ENCODE results near the gene GPR153.

Gene GPR153

DNA sequence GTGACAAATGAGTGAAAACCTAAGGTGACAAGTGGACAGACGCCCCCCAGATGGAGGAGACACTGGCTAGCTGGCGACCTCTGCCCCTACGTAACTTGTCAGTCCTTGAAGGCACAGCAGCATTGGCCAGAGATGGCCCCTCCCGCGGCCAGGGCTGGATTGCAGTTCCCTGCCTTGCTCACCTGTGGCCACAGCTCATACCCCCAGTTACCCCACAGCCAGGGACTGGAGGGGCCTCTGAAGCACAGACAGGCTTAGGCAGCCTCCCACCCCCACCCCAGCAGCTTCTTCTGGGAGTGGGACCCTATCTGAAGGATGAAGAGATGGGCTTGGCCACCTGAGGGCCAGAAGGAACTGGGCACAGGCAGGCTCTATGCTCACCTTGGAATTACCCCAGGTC is 13.2 kb downstream of the GPR153 start:
- FAIRE-seq = no peak

DNA sequence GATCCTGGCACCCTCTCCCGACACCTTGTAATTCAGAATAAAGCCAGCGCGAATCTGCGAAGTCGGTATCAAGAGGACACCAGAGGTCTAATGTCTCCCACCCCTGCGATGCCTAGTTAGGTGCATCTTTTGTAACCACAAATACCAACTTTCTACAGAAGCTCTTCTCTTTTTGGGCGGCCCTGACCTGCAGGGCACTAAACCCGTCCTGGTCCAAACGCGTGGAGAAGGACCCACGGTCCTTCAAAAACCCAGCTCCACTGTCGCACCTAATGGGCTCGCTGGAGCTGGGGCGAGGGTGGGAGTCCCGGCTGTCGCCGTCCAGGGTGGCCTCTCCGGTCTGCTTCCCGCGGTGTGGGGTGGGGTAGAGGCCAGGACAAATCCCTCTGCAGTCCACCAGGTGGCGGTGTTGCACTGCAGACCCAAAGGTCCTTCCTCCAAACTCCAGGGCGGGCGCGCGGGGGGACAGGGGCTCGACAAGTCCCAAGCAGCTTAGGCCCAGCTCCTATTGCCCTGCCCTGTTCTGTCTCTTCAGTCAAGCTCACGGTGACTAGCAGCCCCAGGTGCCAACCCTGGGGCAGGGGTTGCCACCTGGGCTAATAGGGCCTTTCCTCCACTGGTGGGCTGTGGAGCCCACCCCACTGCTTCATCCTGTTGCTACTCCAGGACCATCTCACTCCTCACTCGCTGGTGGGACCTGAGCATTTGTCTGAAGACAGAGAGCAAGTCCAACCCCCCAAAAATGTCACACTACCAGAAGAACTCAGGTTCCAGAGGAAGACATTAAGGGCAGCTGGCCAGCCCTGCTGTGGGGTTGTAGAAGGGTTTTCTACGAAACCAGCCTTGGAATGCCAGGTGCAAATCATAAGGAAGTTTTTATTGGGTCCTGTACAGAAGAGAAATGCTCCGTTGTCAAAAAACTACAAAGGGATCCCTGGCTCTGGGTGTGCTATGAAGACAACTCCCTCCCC is 14.1 kb downstream of the GPR153 start:
- no peak for FAIRE-seq

DNA sequence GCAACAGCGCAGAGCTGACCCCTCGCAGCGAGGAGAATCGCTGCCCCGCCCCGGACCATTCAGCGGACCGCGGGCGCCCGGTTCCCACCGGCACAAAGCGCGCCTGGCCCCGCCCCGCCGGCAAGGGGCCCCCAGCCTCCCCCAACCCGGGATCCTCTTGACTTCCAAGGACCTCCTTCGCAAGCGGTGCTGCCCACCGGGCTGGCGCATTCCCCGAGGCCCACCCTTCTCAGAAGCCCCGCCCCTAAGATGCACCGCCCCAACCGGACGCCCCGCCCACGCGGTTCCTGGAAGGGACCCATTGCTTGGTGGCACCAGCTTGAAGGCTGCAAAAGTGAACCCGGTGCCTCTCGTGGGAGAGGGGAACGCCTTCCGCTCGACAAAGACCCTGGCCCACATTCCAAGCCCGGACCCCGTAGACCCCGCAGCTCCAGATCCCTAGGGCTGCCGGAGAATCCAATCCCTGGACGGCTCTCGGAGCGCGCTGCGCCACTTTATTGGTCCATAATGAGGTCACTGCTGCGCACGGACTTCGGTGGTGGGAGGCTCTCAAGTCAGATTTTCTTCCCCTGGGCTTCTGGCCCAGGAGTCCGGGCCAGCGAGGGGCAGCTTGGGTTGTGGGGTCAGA is 14.9 kb downstream of the GPR153 start:
- FAIRE-seq = no peak

DNA sequence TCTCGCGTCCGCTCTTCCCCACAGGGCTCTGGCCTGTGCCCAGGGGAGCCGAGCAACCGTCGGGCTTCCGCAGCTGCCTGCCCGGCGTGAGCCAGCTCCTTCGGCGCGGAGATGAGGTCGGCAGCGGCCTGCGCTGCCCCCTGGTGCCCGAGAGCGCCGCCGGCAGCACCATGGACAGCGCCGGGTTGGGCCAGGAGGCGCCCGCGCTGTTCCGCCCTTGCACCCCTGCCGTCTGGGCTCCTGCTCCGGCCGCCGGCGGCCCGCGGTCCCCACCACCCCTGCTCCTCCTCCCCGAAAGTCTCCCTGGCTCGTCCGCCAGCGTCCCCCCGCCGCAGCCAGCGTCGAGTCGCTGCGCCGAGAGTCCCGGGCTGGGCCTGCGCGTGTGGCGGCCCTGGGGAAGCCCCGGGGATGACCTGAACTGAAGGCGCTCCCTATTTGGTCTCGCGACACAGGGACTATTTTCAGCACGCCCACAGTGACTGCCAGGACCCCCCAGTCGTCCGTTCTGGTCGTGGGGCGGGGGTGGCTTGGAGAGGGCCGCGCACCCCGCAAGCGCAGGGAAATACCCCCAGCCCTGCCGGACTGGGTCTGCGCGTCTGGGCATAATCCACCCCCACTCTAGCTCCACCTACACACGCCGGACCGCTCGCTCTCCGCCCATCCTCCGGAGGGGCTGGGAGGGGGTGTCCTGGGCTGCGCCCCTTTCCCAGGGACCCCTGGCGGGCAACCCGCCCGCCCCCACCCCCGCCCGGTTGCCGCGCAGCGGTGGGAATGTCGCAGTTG is 15.6 kb downstream of the GPR153 start:
- no peak for FAIRE-seq

DNA sequence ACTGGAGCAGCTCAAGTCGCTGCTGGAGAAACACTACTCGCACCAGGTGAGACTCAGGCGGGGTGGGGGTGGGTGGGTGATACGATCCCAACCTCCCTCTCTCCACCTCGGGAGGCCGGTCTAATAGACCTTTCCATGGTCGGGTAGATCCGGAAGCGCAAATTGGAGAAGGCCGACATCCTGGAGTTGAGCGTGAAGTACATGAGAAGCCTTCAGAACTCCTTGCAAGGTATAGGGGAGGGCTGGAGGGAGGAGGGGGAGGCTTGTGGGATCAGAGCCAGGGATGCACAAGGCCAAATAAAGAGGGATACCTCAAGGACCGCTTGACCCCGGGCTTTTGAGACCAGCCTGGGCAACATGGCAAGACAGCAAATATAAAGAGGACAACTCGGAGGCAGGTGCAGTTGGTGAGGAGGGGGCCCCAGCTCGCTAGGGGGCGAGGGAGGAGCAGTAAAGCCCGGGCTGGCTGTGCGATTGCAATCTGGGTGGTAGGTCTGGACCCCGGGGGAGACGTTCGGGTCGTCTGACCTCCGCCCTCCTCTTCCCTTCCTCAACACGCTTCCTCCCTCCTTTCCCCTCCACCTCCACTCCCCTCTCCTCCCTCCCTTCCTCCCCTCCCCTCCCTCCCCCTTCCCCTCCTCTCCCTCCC is 16.4 kb downstream of the GPR153 start:
- no peak for FAIRE-seq

- no peak for FAIRE-seq
These were observed 16.9 kb downstream of the GPR153 start, which contains the start of gene HES3 for GRCh38 chr1:6243993-6244392. TSS of gene HES3 (plus strand) at chr1:6244179. CDS start at chr1:6244366, 187 bp downstream.

- FAIRE-seq = no peak
These were observed 17.7 kb downstream of the GPR153 start for GRCh38 chr1:6243053-6243834.

DNA sequence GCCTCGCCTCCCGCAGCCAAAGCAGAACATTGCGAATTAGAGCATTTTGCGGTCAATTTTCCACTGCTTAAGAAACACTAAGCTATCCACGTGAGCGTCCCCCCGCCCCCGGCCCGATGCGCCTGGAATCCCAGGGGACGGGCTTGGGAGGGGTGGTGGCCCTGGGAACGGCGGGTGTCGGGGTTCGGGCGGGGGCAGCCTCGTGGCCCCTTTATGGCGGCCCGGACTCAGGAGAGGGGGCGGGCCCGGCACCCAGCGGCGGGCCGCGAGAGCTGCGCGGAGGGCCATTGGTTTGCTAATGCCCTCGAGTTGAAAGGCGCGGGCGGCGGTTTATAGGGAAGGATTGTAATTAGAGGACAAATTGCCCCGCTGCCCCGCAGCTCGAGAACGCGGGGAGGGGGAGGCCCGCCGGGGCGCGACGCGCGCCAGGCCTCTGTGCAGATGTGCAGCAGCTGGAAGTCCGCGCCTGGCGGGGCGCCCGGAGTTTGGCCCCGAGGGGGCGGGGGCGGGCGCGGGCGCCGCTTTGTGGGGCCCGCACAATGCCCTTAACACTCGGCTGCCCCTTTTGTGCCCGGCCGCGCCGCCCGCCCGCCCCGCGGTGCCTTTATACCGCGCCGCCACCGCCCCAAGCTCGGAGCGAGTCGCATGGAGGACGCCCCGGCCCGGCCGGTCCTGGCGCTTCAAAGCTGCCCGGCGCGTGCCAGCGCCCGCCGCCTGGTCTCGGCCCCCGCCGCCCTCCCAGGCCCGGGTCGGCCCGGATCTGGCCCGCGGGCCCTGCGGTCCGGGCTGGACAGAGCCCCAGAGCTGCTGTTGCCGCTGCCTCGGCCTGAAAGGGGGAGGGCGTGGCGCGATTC is 18.8 kb downstream of the GPR153 start:
- no peak for FAIRE-seq

GRCh38 chr1:6241107-6241886 is 19.6 kb downstream of the GPR153 start:
- no peak for FAIRE-seq

DNA sequence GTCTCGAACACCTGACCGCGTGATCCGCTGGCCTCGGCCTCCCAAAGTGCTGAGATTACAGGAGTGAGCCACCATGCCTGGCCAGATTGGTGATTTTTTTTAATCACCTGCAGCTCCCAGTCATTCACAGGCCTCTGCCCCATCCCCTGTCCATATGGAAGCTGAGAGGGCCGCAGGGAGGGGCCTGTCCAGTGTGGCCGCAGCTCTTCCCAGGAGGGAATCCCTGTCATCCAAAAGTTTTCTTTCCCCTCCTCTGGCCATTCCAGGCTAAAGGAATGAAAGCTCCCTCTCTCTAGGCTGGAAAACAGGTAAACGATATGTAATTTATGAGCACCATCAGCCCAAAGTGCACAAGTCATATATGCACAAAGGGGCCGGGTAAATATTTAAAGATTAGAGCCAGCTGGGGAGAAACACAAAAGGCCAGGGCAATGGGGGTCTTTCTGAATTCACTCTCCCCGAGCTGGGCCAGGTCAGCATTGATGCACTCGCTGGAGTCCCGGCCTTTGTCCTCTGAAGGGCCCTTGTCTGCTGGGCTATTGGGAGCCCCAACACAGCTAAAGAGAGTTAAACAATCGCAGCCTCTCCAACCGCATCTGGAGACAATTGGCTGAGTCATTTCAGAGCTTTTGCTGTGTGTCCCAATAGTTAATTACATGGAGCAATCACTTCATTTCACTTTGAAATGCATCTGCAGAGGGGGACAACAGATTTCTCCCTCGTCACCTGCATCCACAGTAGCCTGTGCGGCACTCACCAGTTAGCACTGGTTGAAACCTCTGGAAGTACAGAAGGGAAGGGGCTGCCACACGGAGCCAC is 20.7 kb downstream of the GPR153 start:
- no peak for FAIRE-seq

DNA sequence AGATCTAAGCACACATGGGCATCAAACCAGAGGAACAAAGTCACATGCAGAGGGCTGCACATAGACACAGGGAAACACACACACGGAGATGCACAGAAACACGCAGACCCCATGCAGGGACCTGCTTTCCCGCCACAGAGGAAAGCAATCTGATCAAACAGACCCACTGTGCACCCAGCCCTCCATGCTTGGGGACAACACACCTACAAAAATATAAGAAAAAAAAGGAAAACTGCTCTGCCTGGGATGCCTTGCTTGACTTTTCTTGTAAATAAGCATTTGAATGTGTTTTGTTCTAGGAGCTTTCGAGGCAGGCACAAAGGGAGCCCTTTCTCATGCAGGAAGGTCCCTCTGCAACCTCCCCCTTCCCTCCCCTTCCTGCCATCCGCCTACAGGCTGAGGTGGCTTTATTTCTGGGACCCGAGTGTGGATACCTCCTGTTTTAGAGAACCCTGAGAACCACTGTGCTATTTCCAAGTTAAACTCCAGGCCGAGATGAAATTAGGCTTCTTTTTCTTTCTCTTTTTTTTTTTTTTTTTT is 21.6 kb downstream of the GPR153 start:
- FAIRE-seq = no peak

DNA sequence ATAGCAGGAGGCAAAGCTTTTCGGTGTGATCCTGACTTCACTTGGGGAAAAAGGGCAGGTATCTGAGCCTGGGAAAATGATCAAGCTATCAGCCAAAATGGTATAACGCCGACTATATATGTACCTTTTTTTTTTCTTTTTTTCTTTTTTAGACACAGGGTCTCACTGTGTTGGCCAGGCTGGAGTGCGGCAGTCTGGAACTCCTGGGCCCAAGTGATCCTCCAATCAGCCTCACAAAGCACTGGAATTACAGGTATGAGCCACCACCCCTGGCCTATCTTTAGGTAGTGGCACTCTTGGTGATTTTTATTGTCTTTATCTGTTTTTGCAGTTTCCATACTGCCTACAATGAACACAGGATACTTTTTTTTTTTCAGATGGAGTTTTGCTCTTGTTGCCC is 23.8 kb downstream of the GPR153 start:
- no peak for FAIRE-seq

GRCh38 chr1:6235296-6235677 is 25.6 kb downstream of the GPR153 start:
- no peak for FAIRE-seq

- FAIRE-seq = no peak
These were observed 26.2 kb downstream of the GPR153 start for GRCh38 chr1:6234502-6235295.

DNA sequence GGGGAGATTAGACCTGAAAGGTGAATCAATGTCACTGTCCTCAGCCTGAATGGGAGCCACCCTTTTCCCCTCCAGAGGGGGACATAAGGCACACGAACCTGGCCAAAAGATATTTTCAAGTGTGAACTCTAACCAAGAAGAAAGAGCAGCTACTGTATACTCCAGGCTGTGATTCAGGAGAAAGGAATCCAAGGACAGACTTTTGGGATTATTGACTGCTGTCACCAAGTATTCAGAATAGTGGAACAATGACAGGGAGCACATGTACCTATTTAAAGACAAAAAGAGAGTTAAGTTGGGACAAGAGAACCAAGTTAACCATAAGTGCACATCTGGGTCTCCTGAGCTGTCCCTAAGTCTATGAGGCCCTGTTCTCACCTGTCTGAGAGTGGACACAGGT is 27.5 kb downstream of the GPR153 start:
- FAIRE-seq = no peak

DNA sequence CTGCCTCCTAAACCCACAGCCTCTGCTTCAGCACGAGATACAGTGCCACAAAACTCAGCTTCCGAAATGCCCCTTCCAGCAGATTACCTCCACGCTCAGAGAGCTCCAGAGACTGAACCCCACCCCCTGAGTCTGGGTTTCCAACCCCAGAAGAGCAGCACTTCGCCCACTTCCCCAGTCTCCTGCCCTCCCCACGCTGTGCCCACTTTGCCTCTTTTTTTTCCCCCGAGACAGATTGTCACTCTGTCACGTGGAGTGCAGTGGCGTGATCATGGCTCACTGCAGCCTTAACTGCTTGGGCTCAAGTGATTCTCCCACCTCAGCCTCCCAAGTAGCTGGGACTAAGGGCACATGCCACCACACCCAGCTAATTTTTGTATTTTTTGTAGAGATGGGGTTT is 35.2 kb downstream of the GPR153 start:
- FAIRE-seq = no peak

DNA sequence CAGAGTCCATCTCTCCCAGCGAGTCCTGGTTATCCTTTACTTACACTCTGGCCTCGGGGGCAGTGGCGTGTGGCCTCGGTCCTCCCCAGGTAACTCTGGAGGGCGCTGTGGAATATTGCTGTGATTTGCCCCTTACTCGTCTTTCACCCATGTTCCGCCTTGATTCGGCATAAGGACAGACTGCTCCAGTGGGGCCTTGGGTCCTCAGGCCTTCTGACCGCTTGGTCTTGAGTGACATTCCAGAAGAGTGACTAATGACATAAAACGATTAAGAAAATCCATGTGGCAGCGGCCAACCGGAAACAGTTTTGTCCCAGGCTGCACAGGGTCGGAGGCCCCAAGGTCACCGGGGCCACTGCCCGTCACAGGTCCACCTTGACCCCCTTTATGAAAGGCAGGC is 36.2 kb downstream of the GPR153 start:
- FAIRE-seq = no peak

DNA sequence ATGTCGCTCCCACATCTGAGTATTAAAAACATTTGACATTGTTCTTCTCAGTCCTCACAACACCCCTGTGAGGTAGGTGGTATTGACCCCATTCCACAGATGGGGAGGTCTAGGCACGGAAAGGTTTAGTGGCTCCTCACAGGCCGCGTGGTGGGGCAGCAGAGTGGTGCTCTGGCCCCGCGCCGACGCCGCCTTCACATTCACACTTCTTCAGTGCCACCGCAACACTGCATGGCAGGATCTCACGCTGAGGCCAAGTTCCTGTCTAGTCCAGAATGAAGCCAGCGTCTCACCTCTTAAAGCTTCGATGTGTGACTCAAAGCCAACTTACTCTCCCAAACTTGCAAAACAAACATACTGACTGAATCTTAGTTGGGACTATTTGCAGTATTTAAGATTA is 37.3 kb downstream of the GPR153 start:
- FAIRE-seq = no peak
